Hepatocyte (in vitro differentiated cells): ENCODE data around the gene NUCB2.

Experiments
- CTCF ChIP-seq: fragments of 200-600 bp; sonication (generic); IDR thresholded peaks from 2 replicates; pipeline ENCODE4 v1.5.1; 2016; ENCODE audit warnings: antibody characterized with exemption, mild to moderate bottlenecking; ENCODE audit not compliant: poor library complexity
- EZH2 ChIP-seq: fragments of 200-600 bp; sonication (generic); IDR thresholded peaks from 2 replicates; pipeline ENCODE4 v1.6.1; 2016; ENCODE audit warnings: antibody characterized with exemption, mild to moderate bottlenecking, borderline replicate concordance
- EZH2phosphoT487 ChIP-seq: fragments of 200-600 bp; sonication (generic); IDR thresholded peaks from one replicate; pipeline ENCODE4 v1.6.1; 2018; ENCODE audit warnings: antibody characterized with exemption, mild to moderate bottlenecking, low read depth, moderate library complexity; ENCODE audit not compliant: unreplicated experiment, severe bottlenecking

GRCh38 chr11:17258670-17259069, 17.9 kb upstream of the NUCB2 start:
- no peak for TF ChIP-seq CTCF
- TF ChIP-seq EZH2phosphoT487, result no peak
- TF ChIP-seq EZH2, result no peak
